Measurements from ENCODE around the gene CLTB.

DNA sequence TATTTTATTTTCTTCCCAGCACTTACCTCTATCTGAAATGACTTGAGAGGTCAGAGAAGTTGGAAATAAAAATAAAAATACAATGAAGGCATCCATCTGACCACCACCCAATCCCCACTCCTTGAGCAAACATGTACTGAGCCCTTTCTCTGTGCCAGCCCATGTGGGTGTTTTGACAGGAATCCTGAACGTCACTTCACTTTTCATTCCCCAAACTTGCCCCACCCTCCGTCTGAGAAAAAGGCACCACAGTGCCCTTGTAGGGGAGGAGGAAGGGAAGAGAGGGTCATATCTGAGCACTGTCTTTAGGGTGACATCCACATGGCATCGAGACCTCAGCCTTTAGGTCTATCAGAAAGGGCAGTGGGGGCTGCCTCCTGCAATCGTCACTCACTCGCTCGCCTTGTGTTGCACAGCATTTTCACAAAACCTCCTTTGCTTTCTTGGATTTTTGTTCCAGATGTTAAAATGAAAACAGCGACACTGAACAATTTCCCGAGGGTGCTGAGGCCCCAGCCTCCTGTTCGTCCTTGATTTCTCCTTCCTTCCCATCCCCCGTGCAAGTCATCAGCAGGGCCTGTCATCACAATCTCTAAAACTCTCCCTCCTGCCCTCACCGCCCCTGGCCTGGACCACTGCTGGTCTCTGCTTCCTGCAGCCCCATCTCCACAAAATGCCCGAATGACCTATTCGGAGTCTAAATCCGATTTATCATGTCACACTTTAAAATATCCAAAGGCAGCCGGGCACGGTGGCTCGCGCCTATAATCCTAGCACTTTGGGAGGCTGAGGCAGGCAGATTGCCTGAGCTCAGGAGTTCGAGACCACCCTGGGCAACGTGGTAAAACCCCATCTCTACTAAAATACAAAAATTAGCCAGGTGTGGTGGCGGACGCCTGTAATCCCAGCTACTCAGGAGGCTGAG is 14.8 kb downstream of the CLTB start:
- no peak for TF ChIP-seq POLR2A (IDR thresholded peaks at IDR 0.05)
- no peak for TF ChIP-seq CTCF (IDR thresholded peaks at IDR 0.05)
- no peak for TF ChIP-seq POLR2AphosphoS5 (IDR thresholded peaks at IDR 0.05)
